Fibroblast of lung (primary cell): ENCODE results near the gene PTPDC1. TPM values are rescaled to one million over a fixed set of nuclear protein-coding genes. Genes with fewer than 3 reads are reported as not detected.

Experiments
- DNase-seq, 2 donors: peaks; one replicate each; pipeline versions ENCODE4 v3.0.0 to v3.0.0-alpha.2; 2010; ENCODE audit warnings: low read depth in 2 of 2
- H2AFZ ChIP-seq: 2 replicates; pipeline ENCODE4 v1.5.1; 2012; ENCODE audit warnings: low read length, control low read depth, inconsistent platforms
- H3K27ac ChIP-seq: 2 replicates; pipeline ENCODE4 v1.5.1; 2011; ENCODE audit warnings: low read length, control low read depth; ENCODE audit not compliant: insufficient read depth
- H3K27me3 ChIP-seq: 2 replicates; pipeline ENCODE4 v1.5.1; 2011; ENCODE audit warnings: mild to moderate bottlenecking, low read length; ENCODE audit not compliant: control insufficient read depth, insufficient read depth
- H3K36me3 ChIP-seq: 2 replicates; pipeline ENCODE4 v1.5.1; 2011; ENCODE audit warnings: low read length; ENCODE audit not compliant: control insufficient read depth, insufficient read depth
- H3K4me1 ChIP-seq: 2 replicates; pipeline ENCODE4 v1.5.1; 2011; ENCODE audit warnings: low read length; ENCODE audit not compliant: control insufficient read depth, insufficient read depth; ENCODE audit errors: extremely low read depth
- H3K4me2 ChIP-seq: 2 replicates; pipeline ENCODE4 v1.5.1; 2011; ENCODE audit warnings: low read length, control low read depth; ENCODE audit not compliant: insufficient read depth; ENCODE audit errors: extremely low read depth
- H3K4me3 ChIP-seq, 4 experiments: fragments of 200-600 bp in 1 of 4; sonication (generic) in 1 of 4; replicated peaks in 1 of 4; 2 replicates each; pipeline ENCODE4 v1.5.1; 2011 to 2016; ENCODE audit warnings: low read length in 4 of 4, low read depth in 3 of 4, mild to moderate bottlenecking in 3 of 4, control low read depth in 2 of 4, inconsistent platforms in 1 of 4, mixed read lengths in 1 of 4; ENCODE audit not compliant: insufficient read depth in 1 of 4; ENCODE audit errors: control extremely low read depth in 1 of 4
- H3K79me2 ChIP-seq: 2 replicates; pipeline ENCODE4 v1.5.1; 2012; ENCODE audit warnings: mild to moderate bottlenecking, low read length, inconsistent platforms; ENCODE audit not compliant: control insufficient read depth, insufficient read depth
- H3K9ac ChIP-seq: 2 replicates; pipeline ENCODE4 v1.5.1; 2011; ENCODE audit warnings: mild to moderate bottlenecking, low read length, control low read depth; ENCODE audit not compliant: insufficient read depth
- H3K9me3 ChIP-seq: 2 replicates; pipeline ENCODE4 v1.5.1; 2012; ENCODE audit warnings: low read depth, low read length; ENCODE audit not compliant: control insufficient read depth, insufficient read depth
- H4K20me1 ChIP-seq: 2 replicates; pipeline ENCODE4 v1.5.1; 2011; ENCODE audit warnings: low read length; ENCODE audit not compliant: control insufficient read depth, insufficient read depth; ENCODE audit errors: extremely low read depth
- EZH2 ChIP-seq: IDR thresholded peaks from 2 replicates; pipeline ENCODE4 v1.5.1; 2012; ENCODE audit warnings: low read length, control low read depth, mild to moderate bottlenecking; ENCODE audit errors: missing control alignments
- polyA plus RNA-seq, 2 donors: library from polyadenylated mRNA; depleted of rRNA in 1 of 2; stranded (reverse) in 1 of 2; unstranded in 1 of 2; fragments of >200 nt; gene quantifications; 2 replicates each; pipeline ENCODE4 v1.2.1, GENCODE V29; 2011 to 2012; ENCODE audit warnings: missing spikeins in 1 of 2
- total RNA-seq: library from RNA; depleted of rRNA; stranded (reverse); fragments of >200 nt; gene quantifications from 2 replicates; pipeline ENCODE4 v1.2.1, GENCODE V29; 2014
- TF ChIP-seq, protein P1 (sequence below), 2 donors: IDR thresholded peaks in 1 of 2; conservative IDR thresholded peaks in 1 of 2; 1 replicate in 1 of 2; 2 replicates in 1 of 2; pipeline ENCODE4 v1.5.1; 2011 to 2012; ENCODE audit warnings: low read length in 2 of 2, control low read depth in 1 of 2, inconsistent platforms in 1 of 2, low read depth in 1 of 2, mild to moderate bottlenecking in 1 of 2

The PTPDC1 gene
- total and polyA plus RNA-seq, 2 donors (not counting 1 experiment from before 2014, with no cell fraction given) = 4.4 to 7.6 TPM

DNA sequence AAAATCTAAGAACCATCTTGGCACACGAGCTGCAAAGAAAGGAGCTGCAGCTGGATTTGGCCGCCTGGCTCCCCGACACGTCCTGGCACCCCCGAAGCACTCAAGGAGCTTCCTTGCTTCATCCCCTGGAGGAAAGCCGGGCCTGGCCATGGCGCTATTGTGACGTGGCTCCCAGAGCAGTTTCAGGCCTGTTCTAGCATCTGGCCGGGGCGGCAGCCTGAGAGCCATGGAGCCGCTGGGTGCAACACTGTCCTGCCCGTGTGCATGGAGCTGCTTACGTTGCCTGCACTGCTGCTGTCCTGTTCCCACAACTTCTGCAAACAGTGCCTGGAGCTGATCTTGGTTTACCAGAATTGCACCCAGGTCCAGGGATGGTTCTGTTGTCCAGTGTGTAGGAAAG is 63.5 kb downstream of the PTPDC1 start:
- no peak for DNase-seq
- Histone ChIP-seq H3K4me2 (no peak overlapping the region), H3K9me3 (no peaks in the 10 kb centered on the region), H3K36me3 (no peaks in the 10 kb centered on the region), H3K9ac (no peak overlapping the region), H3K4me1 (no peaks in the 10 kb centered on the region), H3K27ac (no peak overlapping the region), H3K79me2 (no peaks in the 10 kb centered on the region), H4K20me1 (no peaks in the 10 kb centered on the region), H2AFZ (no peak overlapping the region), H3K27me3 (no peaks in the 10 kb centered on the region), H3K4me3 (no peak overlapping the region)
- TF ChIP-seq, protein P1, sequence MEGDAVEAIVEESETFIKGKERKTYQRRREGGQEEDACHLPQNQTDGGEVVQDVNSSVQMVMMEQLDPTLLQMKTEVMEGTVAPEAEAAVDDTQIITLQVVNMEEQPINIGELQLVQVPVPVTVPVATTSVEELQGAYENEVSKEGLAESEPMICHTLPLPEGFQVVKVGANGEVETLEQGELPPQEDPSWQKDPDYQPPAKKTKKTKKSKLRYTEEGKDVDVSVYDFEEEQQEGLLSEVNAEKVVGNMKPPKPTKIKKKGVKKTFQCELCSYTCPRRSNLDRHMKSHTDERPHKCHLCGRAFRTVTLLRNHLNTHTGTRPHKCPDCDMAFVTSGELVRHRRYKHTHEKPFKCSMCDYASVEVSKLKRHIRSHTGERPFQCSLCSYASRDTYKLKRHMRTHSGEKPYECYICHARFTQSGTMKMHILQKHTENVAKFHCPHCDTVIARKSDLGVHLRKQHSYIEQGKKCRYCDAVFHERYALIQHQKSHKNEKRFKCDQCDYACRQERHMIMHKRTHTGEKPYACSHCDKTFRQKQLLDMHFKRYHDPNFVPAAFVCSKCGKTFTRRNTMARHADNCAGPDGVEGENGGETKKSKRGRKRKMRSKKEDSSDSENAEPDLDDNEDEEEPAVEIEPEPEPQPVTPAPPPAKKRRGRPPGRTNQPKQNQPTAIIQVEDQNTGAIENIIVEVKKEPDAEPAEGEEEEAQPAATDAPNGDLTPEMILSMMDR (conservative IDR thresholded peaks at IDR 0.05 in 1 of 2, IDR thresholded peaks at IDR 0.05 in 1 of 2; ENCODE audit: low read depth in 1 of 2, low read length in 2 of 2) = no peak
- TF ChIP-seq EZH2 = no peak

DNA sequence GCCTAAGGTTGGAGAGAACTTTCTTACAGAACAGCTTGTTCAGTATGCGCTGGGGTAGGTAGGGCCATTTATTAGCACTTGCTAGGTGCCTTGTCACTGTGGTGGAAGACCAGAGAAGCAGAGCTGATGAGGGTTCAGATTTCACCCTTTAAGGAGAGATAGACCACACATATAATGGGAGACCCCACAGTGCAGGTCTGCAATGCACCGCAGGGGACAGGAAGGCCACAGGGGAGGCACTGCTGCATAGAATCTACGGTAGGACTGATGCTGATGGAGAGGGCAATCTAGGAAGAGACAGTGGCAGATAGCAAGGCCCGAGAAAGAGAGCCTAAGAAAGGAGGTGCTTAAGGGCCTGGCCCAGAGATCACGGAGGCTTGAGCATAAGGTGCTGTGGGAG is 64.2 kb downstream of the PTPDC1 start:
- Histone ChIP-seq H2AFZ (no peak overlapping the region), H4K20me1 (no peaks in the 10 kb centered on the region), H3K27ac (no peak overlapping the region), H3K4me2 (no peak overlapping the region), H3K4me1 (no peaks in the 10 kb centered on the region), H3K9ac (no peak overlapping the region), H3K79me2 (no peaks in the 10 kb centered on the region), H3K4me3 (no peak overlapping the region), H3K36me3 (no peaks in the 10 kb centered on the region), H3K9me3 (no peaks in the 10 kb centered on the region), H3K27me3 (no peaks in the 10 kb centered on the region)
- TF ChIP-seq EZH2 = no peak
- TF ChIP-seq, protein P1 (conservative IDR thresholded peaks at IDR 0.05 in 1 of 2, IDR thresholded peaks at IDR 0.05 in 1 of 2; ENCODE audit: low read depth in 1 of 2, low read length in 2 of 2) = no peak
- DNase-seq = no peak

GRCh38 chr9:94149696-94150095 is 65.4 kb downstream of the PTPDC1 start:
- no peaks in the 10 kb centered on the region for H3K79me2 ChIP-seq
- H3K4me1 ChIP-seq = no peaks in the 10 kb centered on the region
- H3K27me3 ChIP-seq = no peaks in the 10 kb centered on the region
- no peak for DNase-seq
- no peak overlapping the region for H2AFZ ChIP-seq
- no peaks in the 10 kb centered on the region for H4K20me1 ChIP-seq
- TF ChIP-seq, protein P1 (conservative IDR thresholded peaks at IDR 0.05 in 1 of 2, IDR thresholded peaks at IDR 0.05 in 1 of 2; ENCODE audit: low read depth in 1 of 2, low read length in 2 of 2) = no peak
- no peak for TF ChIP-seq EZH2
- no peaks in the 10 kb centered on the region for H3K9me3 ChIP-seq
- H3K4me2 ChIP-seq = no peak overlapping the region
- H3K9ac ChIP-seq = no peak overlapping the region
- no peaks in the 10 kb centered on the region for H3K36me3 ChIP-seq
- H3K27ac ChIP-seq = no peak overlapping the region
- no peak overlapping the region for H3K4me3 ChIP-seq
